ENCODE results near the gene DIAPH2.

DNA sequence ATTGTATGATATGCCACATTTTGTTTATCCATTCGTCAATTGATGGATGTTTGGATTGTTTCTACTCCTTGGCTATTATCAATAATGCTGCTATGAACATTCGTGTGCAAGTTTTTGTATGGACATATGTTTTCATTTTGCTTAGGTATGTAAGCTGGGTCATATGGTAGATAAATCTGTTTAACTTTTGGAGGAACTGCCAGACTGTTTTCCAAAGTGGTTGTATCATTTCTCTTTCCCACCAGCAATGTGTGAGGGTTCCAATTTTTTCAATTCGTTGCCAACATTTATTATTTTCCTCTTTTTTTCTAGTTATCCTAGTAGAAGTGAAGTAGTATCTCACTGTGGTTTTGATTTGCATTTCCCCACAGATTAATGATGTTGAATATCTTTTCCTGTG lies 71.8 kb downstream of the DIAPH2 start:
- TF ChIP-seq, protein P1, sequence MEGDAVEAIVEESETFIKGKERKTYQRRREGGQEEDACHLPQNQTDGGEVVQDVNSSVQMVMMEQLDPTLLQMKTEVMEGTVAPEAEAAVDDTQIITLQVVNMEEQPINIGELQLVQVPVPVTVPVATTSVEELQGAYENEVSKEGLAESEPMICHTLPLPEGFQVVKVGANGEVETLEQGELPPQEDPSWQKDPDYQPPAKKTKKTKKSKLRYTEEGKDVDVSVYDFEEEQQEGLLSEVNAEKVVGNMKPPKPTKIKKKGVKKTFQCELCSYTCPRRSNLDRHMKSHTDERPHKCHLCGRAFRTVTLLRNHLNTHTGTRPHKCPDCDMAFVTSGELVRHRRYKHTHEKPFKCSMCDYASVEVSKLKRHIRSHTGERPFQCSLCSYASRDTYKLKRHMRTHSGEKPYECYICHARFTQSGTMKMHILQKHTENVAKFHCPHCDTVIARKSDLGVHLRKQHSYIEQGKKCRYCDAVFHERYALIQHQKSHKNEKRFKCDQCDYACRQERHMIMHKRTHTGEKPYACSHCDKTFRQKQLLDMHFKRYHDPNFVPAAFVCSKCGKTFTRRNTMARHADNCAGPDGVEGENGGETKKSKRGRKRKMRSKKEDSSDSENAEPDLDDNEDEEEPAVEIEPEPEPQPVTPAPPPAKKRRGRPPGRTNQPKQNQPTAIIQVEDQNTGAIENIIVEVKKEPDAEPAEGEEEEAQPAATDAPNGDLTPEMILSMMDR (IDR thresholded peaks at IDR 0.05 in 8 of 11, conservative IDR thresholded peaks at IDR 0.05 in 3 of 11) = no peak
- TF ChIP-seq POLR2AphosphoS5 (IDR thresholded peaks at IDR 0.05) = no peak
- no peak for TF ChIP-seq POLR2A (IDR thresholded peaks at IDR 0.05)

Data from spleen (tissue), 7 donors.